Stimulated activated CD4-positive, alpha-beta T cell treated with anti-CD3 and anti-CD28 coated beads, Interleukin-1b, Interleukin-23, amount 100 ng/mL, for 4 hours (primary cell): ENCODE data around the gene PDCD4.
A peak's percentile ranks its signal among the peaks of the same experiment; 100 is the strongest.
"Not testable (repeated sequence)": the region's sequence is repeated elsewhere in the genome, so short reads cannot be mapped to it uniquely, and the experiment has no call there.

Source experiments
- DNase-seq, 2 donors: peaks; one replicate each; pipeline ENCODE4 v3.0.0-alpha.2; 2020; ENCODE audit warnings: low read depth in 2 of 2

PDCD4 gene

DNA sequence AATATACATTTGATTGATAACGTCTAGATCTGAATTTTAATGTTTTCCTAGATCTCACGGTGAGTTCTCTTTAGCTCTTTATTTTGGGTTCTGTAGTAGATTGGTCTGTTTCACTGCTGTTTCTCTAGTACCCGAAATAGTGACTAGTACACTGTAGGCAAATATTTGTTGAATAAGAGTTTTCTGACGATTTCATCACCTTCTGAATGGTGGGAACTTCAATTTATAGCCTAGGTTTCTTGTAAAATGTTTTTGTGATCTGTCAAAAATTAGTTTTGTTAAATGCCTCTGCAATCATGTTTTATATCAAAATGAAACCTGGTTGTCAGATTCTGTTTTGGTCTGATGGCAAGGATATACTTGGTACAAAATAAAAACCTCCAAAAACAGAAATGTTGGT, 10.2 kb downstream of the PDCD4 start:
- no peak for DNase-seq

DNA sequence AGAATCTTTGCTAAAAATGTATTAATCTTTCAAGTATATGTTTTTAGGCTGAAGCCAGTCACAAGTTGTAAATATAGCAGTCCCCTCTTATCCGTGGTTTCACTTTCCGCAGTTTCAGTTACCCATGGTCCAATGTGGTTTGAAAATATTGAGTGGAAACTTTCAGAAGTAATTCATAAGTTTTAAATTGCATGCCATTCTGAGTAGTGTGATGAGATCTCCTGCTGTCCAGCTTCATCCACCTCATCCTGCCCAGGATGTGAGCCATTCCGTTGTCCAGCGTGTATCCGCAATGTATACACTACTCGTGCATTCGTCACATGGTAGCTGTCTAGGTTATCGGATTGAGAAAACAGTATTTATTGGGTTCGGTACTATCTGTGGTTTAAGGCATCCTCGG, 12.2 kb downstream of the PDCD4 start:
- DNase-seq = no peak

DNA sequence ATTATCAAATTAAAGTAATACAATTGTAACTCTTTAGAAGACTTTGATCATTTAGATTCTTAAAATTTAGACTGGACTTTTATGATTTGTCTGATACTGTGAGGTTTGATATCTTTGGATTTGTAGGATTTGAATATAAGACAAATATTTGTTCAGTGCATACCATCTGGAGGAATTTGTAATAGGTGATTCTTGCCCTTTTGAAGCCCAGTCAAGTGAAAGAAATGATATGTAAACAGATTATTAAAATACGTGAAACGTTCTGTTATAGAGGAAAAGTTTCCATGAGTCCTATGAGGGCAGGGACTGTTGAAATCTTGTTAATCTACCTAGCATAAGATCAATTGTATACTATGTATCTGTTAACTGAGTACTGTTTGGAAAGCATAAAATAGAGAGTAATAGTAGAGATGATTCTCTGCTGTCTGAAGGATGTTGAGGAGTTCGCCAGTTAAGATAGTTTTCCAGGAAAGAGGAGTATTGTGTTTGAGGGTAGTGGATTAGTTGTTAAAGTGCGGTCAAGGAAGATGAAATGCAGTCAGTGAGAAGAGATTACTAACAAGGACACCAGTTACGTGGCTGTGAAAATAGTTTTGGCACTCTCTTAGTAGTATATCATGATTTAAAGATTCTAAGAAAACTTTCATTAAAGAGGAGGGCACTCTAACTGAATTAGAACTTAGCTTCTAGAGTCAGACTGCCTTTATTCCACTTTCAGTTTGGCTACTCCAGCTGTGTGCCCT, 14.4 kb downstream of the PDCD4 start:
- no peak for DNase-seq

DNA sequence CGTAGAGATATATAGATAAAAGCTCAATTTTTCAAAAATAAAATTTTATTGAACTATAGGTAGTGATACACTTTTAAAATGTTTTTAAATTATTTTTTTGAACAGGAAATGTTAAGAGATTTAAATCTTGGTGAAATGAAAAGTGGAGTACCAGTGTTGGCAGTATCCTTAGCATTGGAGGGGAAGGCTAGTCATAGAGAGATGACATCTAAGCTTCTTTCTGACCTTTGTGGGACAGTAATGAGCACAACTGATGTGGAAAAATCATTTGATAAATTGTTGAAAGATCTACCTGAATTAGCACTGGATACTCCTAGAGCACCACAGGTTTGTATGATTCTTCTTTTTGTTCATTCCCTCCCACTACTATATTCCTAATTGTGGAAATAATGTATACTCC, 15.8 kb downstream of the PDCD4 start:
- DNase-seq = no peak

DNA sequence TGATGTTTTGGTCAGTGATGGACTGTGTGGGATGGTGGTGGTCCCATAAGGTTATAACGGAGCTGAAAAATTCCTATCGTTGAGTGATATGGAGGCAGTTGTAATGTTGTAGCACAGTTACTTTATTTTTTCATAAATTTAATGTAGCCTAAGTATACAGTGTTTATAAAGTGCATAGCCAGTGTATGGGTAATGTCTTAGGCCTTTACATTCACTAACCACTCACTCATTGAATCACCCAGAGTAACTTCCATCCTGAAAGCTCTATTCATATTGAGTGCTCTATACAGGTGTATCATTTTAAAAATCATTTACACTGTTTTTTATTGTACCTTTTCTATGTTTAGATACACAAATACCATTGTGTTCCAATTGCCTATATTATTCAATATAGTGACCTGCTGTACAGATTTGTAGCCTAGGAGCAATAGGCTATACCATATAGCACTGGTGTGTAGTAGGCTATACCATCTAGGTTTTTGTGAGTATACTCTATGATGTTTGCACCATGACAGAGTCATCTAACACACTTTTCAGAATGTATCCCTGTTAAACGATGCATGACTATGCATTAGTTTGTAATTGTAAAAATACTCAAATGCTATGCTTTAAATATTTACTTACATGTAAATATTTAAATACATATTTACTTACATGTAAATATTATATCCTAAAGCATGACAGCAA, 21.0 kb downstream of the PDCD4 start:
- DNase-seq = no peak

DNA sequence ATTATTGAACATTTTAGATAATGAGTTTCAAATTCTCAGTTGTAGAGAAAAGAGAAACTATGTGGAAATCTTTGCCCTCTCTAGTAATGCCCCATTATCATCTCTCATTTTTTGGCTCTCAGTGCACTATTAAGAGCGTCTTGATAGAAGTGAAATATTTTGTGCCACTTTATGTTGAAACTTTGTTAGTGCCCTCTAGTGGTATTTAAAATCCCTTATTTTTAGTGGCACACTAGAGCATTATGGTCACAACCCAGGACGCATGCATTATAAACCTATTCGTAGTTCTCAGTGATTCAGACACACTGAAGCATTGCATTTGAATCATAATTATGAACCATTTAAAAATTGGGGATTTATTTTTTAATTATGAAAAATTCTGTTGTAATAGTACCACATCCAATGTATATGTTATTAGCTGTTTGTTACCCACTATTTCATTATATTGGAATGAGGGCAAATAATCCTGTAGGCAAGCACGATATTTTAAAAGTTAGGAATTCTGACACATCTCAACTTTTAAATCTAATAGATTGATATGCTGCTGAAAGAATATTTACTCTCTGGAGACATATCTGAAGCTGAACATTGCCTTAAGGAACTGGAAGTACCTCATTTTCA, 21.9 kb downstream of the PDCD4 start:
- no peak for DNase-seq

DNA sequence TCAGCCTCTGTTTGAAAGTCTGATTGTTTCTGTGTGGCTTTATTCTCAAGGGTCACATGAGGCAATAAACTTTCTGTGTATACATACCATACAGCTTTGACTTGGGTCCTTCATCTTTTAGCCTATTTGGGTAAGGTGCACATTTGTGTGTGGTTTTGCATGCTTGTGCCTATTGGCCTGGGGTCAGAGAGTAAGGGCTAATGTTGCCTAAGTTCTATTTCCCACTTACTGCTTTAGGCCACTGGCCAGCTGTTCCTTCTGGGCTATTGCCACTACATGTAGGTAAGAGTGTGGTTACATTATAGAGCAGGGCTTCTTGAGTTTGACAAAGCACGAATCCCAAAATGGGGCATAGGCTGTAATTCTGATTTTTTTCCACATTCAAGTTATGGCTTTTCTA, 25.5 kb downstream of the PDCD4 start:
- no peak for DNase-seq

DNA sequence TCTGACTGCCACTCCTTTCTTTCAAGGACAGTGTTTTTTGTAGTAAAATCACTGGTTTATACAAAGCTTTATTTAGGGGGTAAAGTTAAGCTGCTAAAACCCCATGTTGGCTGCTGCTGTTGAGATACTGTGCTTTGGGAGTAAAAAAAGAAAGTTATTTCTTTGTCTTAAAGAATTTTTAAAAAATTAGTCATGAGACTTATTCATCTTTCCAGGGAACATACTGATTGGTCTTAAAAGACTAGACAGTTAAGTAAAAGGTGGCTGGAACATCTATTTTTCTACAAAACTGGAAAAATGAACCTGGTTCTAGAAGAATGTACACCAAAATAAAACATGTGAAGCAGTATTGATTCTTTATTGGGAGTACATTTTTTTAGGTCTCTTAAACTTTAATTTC, 26.7 kb downstream of the PDCD4 start:
- no peak for DNase-seq

DNA sequence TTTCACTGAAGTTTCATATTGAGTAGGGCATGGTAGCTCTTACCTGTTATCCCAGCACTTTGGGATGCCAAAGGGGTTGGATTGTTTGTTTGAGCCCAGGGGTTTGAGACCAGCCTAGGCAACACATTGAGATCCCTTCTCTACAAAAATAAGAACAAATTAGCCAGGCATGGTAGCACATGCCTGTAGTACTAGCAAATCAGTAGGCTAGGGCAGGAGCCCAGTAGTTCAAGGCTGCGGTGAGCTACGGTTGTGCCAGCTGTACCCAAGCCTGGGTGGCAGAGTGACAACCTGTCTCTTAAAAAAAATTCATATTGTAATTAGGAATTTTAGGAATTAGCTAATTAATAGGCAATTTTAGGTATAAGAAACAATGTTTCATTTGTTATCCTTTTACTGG, 29.3 kb downstream of the PDCD4 start:
- DNase-seq = no peak

DNA sequence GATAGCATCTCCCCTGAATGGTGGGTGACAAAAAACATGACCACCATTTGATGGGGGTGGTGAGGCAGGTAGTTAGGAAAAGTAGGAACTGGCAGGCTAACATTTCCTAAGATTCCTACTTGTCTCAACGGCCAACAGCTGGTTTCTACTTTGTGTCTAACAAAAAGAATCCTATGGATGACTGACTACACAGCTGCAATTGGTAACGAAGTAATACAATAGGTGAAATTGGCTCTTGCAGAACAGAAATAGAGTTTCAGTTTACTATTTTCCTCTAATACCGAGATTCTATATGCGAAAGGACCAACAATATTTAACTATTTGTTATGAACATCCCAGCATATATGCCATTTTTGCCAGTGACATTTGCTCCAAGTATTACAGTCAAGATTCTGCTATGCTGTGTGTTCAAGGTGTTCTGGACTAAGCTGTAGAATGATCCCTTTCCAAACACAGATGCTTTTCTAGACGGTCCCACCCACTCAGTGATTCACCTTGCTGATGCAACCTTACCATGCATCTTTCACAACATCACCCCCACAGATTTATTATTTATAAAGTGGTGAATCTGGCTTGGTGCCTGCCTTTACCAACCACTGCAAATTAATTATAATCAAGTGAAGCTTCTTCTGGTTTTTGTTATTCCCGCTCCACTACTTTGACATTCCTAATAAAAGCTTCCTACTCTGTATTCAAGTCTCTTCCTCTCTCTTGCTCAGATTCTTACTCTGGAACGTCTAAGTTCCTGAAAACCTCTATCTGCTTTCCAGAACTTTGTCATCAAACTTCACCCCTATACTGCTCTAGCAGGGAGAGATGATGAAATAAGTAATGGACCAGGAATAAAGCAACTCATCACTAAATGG, 30.5 kb downstream of the PDCD4 start:
- no peak for DNase-seq

DNA sequence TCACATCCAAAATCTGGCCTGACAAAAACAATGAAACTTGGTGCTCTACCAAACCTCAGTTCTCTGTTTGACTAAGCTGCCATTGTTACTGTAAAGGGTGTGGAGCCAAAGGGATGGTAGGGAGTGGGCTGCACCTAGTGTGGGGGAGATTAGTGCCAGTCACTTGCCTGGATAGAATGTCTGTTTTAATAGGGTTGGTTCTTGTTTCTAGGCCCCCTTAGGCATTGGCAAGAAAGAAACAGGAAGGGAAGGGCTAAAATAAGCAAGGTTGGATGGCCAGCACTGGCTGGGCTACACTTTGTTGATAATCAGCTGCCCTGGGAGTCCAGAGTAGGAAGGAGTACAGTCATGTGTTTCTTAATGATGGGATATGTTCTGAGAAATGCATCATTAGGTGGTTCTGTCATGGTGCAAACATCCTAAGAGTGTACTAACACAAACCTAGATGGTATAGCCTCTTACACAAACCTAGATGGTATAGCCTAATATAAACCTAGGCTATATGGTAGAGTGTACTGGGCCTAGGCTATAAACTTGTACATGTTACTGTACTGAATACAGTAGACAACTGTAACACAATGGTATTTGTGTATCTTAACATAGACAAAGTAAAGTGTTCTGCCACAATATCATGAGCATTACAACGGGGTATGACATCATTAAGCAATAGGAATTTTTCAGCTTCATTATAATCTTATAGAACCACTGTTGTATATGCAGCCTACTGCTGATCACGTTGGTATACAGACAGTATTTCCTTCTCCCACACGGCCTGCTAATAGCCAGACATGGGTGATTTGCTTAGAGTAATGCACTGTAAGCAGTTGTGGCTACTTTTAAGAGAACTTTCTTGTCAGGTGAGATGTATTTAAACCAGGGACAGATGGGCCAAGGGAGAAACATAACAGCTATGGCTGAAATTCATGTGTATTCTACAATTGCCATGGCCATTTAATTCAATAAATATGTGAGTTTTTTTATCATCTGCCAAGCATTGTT, 31.9 kb downstream of the PDCD4 start:
- no peak for DNase-seq

DNA sequence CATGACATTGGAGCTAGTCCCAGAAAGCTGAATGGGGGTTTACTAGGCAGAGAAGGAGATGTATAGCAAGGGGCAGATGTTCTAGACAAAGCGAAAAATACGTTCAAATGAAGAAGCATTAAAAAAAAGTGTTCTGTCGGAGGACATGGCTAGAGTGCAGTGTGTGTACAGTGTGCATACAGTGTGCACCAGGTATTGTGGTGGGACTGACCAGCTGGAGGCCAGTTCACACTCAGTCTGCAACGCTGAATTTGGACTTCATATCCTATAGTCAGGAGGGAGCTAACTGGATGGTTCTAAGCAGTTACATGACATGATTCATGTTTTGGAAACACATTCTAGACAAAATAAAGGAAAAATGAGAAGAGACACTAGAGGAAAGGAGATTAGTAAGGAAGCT, 38.4 kb downstream of the PDCD4 start:
- no peak for DNase-seq

DNA sequence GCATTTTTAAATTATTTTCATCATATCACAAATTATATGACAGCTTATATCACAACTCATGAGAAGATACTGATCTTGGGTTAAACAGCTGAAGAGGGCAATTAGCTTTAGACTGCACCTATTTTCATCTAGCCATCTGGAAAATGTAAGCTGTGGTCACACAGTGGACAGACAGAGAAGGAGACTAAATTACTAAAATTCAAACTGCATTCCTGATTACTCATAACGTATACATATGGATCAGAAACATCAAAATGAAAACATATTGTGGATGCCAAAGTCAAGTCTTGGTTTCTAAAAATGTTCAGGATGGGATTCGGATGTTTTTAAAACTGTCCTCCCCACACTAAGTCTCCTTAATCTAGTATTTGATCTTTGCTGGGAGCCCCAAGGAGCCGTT, 40.6 kb downstream of the PDCD4 start:
- DNase-seq = no peak

DNA sequence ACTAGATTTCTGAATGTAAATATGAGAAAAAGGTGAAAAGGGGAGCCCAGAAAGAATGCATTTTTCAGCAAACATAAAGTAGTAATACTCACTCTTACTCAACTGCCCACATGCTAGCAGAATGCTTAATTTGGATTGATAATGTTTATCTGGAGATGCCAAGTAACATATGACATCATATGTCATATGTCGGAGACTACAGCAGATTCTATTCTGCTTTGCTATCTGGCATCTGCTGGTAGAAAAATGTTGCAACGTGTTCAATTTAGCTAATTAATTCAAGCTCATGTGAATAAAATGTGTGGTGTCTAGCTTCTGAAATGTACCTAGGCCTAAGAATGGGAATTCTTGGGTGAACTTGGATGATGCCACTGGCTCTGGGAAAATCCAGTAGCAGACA, 42.7 kb downstream of the PDCD4 start:
- no peak for DNase-seq

DNA sequence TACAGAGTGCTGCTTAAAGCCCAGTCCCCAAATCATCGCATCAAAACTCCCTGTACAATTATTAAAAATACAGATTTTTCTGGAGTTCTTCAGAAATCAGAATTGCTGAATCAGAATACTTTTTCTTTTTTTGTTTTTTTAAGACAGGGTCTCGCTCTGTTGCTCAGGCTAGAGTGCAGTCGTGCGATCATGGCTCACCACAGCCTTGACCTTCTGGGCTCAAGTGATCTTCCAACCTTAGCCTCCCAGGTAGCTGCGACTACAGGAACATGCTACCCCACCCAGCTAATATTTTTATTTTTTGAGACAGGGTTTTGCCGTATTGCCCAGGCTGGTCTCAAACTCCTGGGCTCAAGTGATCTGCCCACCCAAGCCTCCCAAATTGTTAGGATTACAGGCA, 43.3 kb downstream of the PDCD4 start:
- no peak for DNase-seq

DNA sequence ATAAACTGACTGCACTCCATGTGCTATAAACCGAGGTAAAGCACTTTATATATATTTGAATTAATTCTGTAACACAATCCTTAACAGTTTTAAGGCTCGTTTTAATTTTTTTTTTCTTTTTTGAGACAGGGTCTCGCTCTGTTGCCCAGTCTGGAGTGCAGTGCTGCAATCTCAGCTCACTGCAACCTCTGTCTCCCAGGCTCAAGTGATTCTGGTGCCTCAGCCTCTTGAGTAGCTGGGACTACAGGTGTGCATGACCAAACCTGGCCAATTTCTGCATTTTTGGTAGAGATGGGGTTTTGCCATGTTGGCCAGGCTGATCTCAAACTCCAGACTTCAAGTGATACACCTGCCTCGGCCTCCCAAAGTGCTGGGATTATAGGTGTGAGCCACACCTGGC, 43.9 kb downstream of the PDCD4 start:
- not testable (repeated sequence) for DNase-seq

DNA sequence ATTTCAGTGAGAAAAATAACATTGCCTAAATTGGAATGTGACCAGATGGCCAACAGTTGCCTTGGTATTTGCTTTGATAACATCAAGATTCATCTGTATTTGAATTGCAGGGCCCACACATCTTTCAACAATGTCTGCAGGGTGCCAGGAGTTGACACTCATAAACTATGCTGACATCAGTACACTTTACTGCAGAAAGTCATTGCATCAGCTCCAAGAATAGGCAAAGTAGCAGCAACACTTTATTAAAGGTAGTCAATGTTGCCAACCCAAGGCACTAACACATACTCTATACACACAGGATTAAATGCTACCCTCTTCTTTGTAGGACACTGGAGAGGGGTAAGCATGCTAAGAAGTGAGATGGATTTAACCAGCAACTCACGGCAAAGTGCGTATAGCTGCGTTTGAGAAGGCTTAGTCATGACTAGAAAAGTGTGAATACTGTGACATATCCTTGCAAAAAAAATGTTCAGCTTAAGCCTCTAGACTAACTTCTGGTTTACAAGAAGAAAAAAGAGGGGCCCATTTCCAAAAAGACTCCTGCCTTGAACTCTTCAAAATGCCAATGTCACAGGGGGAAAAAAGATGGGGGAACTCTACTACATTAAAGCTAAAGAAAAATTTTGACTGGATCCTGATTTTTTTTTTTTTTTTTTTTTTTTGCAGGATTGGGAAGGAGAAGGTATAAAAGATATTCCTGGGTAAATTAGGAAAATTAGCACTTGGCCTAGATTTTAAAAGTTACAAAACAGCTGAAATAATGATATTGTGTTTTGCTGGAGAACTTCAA, 45.0 kb downstream of the PDCD4 start:
- DNase-seq = no peak

DNA sequence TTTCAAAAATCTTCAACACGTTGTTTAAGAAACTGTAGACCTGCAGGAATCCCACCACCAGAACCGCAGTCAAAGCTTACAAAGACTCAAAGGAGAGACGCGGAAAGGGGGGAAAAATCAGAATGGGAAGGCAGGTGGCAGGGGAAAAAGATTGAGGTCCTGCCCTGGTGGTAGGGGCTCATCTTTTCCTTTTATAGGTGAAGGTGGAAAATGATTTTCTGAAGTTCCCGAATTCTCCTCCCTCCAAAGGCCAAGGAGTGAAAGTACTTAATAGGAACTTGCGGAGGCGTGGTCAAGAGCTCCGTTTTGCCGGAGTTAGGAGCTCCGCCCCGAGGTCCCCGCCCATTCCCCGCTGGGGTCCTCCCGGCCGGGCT, 46.5 kb downstream of the PDCD4 start:
- peak; percentile 65 to 74 for DNase-seq

DNA sequence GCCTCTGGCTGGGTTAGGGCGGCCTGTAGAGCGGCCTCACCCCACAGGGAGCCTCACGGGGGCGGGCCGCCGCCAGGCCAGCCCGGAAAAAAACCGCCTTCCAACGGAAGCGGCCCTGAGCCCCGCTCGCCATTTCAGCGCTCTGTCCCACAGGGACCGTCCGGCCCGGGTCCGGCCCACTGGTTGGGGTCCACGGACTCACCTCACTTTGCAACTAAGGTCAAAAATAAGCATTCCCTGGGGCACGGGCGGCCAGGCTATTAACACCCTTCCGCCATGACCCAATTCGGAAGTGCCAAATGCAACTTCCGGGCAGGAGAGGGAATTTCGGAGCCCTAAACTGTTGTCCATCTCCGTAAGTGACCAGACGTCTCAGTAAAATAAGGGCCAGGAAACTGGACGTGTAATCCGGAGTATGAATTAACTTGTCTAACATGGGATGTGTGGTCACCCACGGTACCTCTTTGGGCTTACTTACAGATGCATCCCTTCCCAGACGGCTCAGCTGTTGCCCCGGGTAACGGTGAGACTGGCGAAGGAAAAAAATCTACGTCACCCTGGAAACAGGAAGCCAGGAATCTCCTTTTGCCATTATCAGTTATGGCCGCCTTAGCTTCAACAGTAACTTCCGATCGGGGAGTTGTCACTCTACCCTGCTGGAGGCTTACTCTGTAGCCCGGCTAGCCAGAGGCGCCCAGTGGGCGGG, 47.1 kb downstream of the PDCD4 start, which contains the start of gene BBIP1:
Gene BBIP1 (minus strand): TSS at position 538 of the 706 bp plus-strand sequence. CDS start 1,023 bp downstream, outside the sequence.
- DNase-seq = no peak
